Kidney (tissue), 14 donors: Measurements from ENCODE around the gene VWA8. TPM values are rescaled to one million over a fixed set of nuclear protein-coding genes. Genes with fewer than 3 reads are reported as not detected.

Experiments used
- DNase-seq, 5 donors: peaks; one replicate each; pipeline ENCODE4 v3.0.0-alpha.2; 2013 to 2020
- FAIRE-seq: peaks from 2 replicates; lab custom pipeline; 2012; peaks lifted over from hg19 to GRCh38; lab: Jason Lieb, UNC
- H3K27ac ChIP-seq, 2 donors: one replicate each; pipeline ENCODE4 v1.7.0; 2013; ENCODE audit warnings: low read depth in 2 of 2, low read length in 2 of 2, inconsistent platforms in 1 of 2
- H3K27me3 ChIP-seq: one replicate; pipeline ENCODE4 v1.7.1; 2013; ENCODE audit warnings: low read length, inconsistent platforms; ENCODE audit not compliant: control insufficient read depth, insufficient read depth
- H3K36me3 ChIP-seq, 3 donors: one replicate each; pipeline versions ENCODE4 v1.7.0 to v1.7.1; 2013; ENCODE audit warnings: low read length in 3 of 3, control low read depth in 1 of 3, inconsistent platforms in 1 of 3; ENCODE audit not compliant: insufficient read depth in 3 of 3, control insufficient read depth in 2 of 3
- H3K4me1 ChIP-seq, 3 donors: one replicate each; pipeline versions ENCODE4 v1.7.0 to v1.7.1; 2013; ENCODE audit warnings: low read length in 3 of 3, inconsistent platforms in 1 of 3, low read depth in 1 of 3; ENCODE audit not compliant: control insufficient read depth in 2 of 3, insufficient read depth in 2 of 3
- H3K4me3 ChIP-seq, 3 donors: one replicate each; pipeline versions ENCODE4 v1.7.0 to v1.8.1; 2013; ENCODE audit warnings: low read length in 3 of 3, control low read depth in 1 of 3, inconsistent platforms in 1 of 3
- H3K9ac ChIP-seq, 3 donors: one replicate each; pipeline versions ENCODE4 v1.7.0 to v1.7.1; 2013; ENCODE audit warnings: low read length in 3 of 3, control low read depth in 1 of 3, inconsistent platforms in 1 of 3
- H3K9me3 ChIP-seq, 3 donors: one replicate each; pipeline versions ENCODE4 v1.7.0 to v1.7.1; 2013; ENCODE audit warnings: low read length in 3 of 3, control low read depth in 1 of 3, inconsistent platforms in 1 of 3; ENCODE audit not compliant: control insufficient read depth in 2 of 3, insufficient read depth in 1 of 3
- CTCF ChIP-seq: IDR thresholded peaks from 3 replicates; pipeline ENCODE4 v1.5.1; 2012; ENCODE audit warnings: mild to moderate bottlenecking, moderate library complexity, borderline replicate concordance; ENCODE audit not compliant: insufficient read depth; ENCODE audit errors: extremely low read depth
- intact Hi-C: fragments of 100-400 bp; cut with DNase I; formaldehyde crosslinking; loops from one replicate; pipeline ENCODE4 v1.11.1; 2022
- polyA plus RNA-seq: library from polyadenylated mRNA; stranded (reverse); fragments of 350-450 nt; fragmentation: Illumina TruSeq; extraction: RNeasy Lipid Tissue Mini Kit (QIAGEN cat#74804); gene quantifications from one replicate; pipeline ENCODE4 v1.2.3, GENCODE V29; 2014; ENCODE audit warnings: low read depth, low replicate concordance; ENCODE audit not compliant: insufficient read depth
- total RNA-seq: library from RNA; stranded (reverse); fragmentation: NEBNext Ultra II Directional; extraction: Animal tissue kit (Norgen Biotek cat#: 25700); gene quantifications from one replicate; pipeline ENCODE4 v1.2.1, GENCODE V29; 2021
- donor health status: control.
- donor health status: control.
- donor health status: control.
- donor health status: control.
- donor health status: control.
- donor health status: DM: yes; HTN: yes; CAD: no.
- donor health status: Normal renal cell carcinoma (clear cell type).

VWA8 gene
- total and polyA plus RNA-seq, 2 donors from 2014 or later: 6.4 to 21.3 TPM

GRCh38 chr13:41652735-41653361 is 308.1 kb downstream of the VWA8 start:
- Histone ChIP-seq H3K27me3 (no peaks in the 10 kb centered on the region), H3K4me3 (no peak overlapping the region), H3K9me3 (no peaks in the 10 kb centered on the region), H3K4me1 (no peaks in the 10 kb centered on the region), H3K27ac (no peak overlapping the region), H3K36me3 (no peaks in the 10 kb centered on the region), H3K9ac (no peak overlapping the region)
- peak; percentile 62 for TF ChIP-seq CTCF
- DNase-seq (peak in 3 of 5 donors; percentile 31 to 77 (median 58)), FAIRE-seq (peak; percentile 95)
- intact Hi-C loops: loop anchor here (10.0 kb wide), 1 partner anchor 268 kb away; no protein-coding TSS in a partner anchor

- FAIRE-seq (no peak), DNase-seq (no peak)
- H3K9me3 ChIP-seq: no peaks in the 10 kb centered on the region
- TF ChIP-seq CTCF: no peak
- H3K27me3 ChIP-seq: no peaks in the 10 kb centered on the region
- no peak overlapping the region for H3K9ac ChIP-seq
- no peak overlapping the region for H3K4me3 ChIP-seq
- H3K36me3 ChIP-seq: no peaks in the 10 kb centered on the region
- intact Hi-C loops: loop anchor here (10.0 kb wide), 1 partner anchor 267 kb away; no protein-coding TSS in a partner anchor
- no peaks in the 10 kb centered on the region for H3K4me1 ChIP-seq
- peak overlapping the region in 1 of 2 donors; percentile 14 for H3K27ac ChIP-seq
Measured at GRCh38 chr13:41651413-41652058, 309.4 kb downstream of the VWA8 start.

GRCh38 chr13:41650706-41651105 is 310.2 kb downstream of the VWA8 start:
- no peak overlapping the region for H3K4me3 ChIP-seq
- H3K27ac ChIP-seq: no peak overlapping the region
- DNase-seq (no peak), FAIRE-seq (no peak)
- H3K9ac ChIP-seq: no peak overlapping the region
- no peak for TF ChIP-seq CTCF
- H3K9me3 ChIP-seq: no peaks in the 10 kb centered on the region
- H3K27me3 ChIP-seq: no peaks in the 10 kb centered on the region
- no peaks in the 10 kb centered on the region for H3K4me1 ChIP-seq
- intact Hi-C loops: loop anchor here (10.0 kb wide), 1 partner anchor 266 kb away; no protein-coding TSS in a partner anchor
- no peaks in the 10 kb centered on the region for H3K36me3 ChIP-seq
